Activated naive CD8-positive, alpha-beta T cell (primary cell): ENCODE data around the gene KCNG2.

Experiments
- H3K27ac Mint-ChIP-seq: one replicate; pipeline ENCODE4 v1.8.0; 2021; ENCODE audit warnings: mixed read lengths
- H3K27me3 Mint-ChIP-seq: one replicate; pipeline ENCODE4 v1.8.0; 2021; ENCODE audit warnings: mixed read lengths
- H3K36me3 Mint-ChIP-seq: one replicate; pipeline ENCODE4 v1.8.0; 2021; ENCODE audit warnings: mixed read lengths
- H3K4me1 Mint-ChIP-seq: one replicate; pipeline ENCODE4 v1.8.0; 2021; ENCODE audit warnings: low read depth, mixed read lengths
- H3K4me3 Mint-ChIP-seq: one replicate; pipeline ENCODE4 v1.8.0; 2021; ENCODE audit warnings: mild to moderate bottlenecking, mixed read lengths
- H3K9me3 Mint-ChIP-seq: one replicate; pipeline ENCODE4 v1.8.0; 2021; ENCODE audit warnings: low read depth, mixed read lengths

Gene KCNG2

GRCh38 chr18:79868168-79868784 lies 70.5 kb downstream of the KCNG2 start:
- Mint-ChIP-seq H3K27me3 (no peaks in the 10 kb centered on the region), H3K4me1 (no peaks in the 10 kb centered on the region), H3K27ac (no peak overlapping the region), H3K4me3 (no peak overlapping the region), H3K36me3 (no peaks in the 10 kb centered on the region), H3K9me3 (no peaks in the 10 kb centered on the region)

GRCh38 chr18:79868811-79869541 lies 71.2 kb downstream of the KCNG2 start:
- no peak overlapping the region for H3K4me3 Mint-ChIP-seq
- no peaks in the 10 kb centered on the region for H3K9me3 Mint-ChIP-seq
- H3K36me3 Mint-ChIP-seq, result no peaks in the 10 kb centered on the region
- H3K4me1 Mint-ChIP-seq, result no peaks in the 10 kb centered on the region
- H3K27me3 Mint-ChIP-seq, result no peaks in the 10 kb centered on the region
- no peak overlapping the region for H3K27ac Mint-ChIP-seq

DNA sequence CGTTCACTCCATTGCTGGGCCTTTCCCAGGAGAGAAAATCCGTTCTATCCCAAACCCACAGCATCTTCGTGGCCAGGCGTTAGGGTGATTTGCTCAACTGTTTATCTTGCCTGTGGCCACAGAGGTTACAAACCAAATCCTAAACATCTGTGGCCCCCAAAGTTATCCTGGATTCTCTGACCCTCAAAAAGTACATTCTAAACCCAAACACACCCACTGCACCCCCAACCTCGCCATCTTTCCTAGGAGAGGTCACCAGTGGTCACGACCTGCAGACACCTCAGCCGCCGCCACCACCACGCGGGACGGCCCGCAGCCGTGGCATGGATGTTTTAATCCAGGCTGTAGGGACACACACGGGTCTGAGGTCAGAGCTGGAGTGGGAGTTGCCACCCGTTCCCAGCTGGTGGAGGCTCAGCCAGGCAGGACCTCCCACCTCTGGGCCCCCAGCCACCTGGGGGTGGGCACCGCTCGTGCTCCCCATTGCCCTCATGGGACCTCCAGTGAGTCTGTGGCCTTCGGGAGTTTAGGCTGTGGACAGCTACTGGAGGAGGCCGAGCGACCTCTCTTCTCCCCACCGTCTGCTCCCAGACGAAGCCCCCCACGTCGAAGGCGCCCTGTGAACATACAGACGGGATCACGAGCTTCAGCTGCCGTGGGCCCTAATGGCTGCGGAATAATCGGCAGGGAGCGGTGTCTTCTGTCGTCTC lies 72.0 kb downstream of the KCNG2 start:
- Mint-ChIP-seq H3K27me3 (no peaks in the 10 kb centered on the region), H3K36me3 (no peaks in the 10 kb centered on the region), H3K4me3 (no peak overlapping the region), H3K9me3 (no peaks in the 10 kb centered on the region), H3K27ac (no peak overlapping the region), H3K4me1 (no peaks in the 10 kb centered on the region)

DNA sequence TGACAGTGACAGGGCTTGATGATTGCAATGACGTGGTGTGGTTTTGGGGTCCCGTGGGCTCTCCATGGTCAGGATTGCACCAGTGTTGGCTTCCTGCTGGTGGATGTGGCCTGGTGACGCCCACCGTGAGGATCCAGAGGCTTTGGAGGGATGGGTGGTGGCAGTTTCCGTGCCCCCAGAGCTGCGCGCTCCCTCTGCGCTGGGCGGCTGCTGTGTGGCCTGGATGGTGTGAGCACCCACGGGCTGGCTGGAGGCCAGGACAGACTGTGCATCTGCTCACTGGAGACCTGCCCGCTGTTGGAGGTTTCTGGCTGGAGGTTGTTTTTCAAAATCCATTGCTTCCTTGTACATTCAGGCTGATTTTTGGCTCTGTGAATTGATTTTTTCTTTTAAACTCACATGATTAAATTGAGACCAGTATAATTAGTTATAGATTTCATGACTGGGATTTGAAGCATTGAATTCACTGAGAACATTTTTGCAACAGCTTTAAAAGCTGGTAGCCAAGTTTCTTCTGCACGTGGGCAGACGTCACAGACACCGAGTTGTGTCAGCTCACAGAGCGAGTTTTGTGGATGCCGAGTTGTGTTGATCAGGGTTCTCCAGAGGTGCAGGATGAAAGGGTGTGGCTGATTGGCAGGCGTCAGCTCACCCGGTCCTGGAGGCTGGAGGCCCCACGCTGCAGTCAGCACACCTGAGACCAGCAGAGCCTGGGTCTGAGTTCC lies 72.7 kb downstream of the KCNG2 start:
- H3K4me1 Mint-ChIP-seq, result no peaks in the 10 kb centered on the region
- no peaks in the 10 kb centered on the region for H3K27me3 Mint-ChIP-seq
- no peak overlapping the region for H3K4me3 Mint-ChIP-seq
- H3K9me3 Mint-ChIP-seq, result no peaks in the 10 kb centered on the region
- H3K36me3 Mint-ChIP-seq, result no peaks in the 10 kb centered on the region
- no peak overlapping the region for H3K27ac Mint-ChIP-seq

GRCh38 chr18:79871026-79871390 lies 73.3 kb downstream of the KCNG2 start:
- Mint-ChIP-seq H3K4me1 (no peaks in the 10 kb centered on the region), H3K9me3 (no peaks in the 10 kb centered on the region), H3K27me3 (no peaks in the 10 kb centered on the region), H3K27ac (no peak overlapping the region), H3K4me3 (no peak overlapping the region), H3K36me3 (no peaks in the 10 kb centered on the region)

- no peaks in the 10 kb centered on the region for H3K4me1 Mint-ChIP-seq
- H3K9me3 Mint-ChIP-seq, result no peaks in the 10 kb centered on the region
- no peaks in the 10 kb centered on the region for H3K27me3 Mint-ChIP-seq
- H3K36me3 Mint-ChIP-seq, result no peaks in the 10 kb centered on the region
- H3K4me3 Mint-ChIP-seq, result no peak overlapping the region
- no peak overlapping the region for H3K27ac Mint-ChIP-seq
Observed at GRCh38 chr18:79871481-79872091, 73.8 kb downstream of the KCNG2 start.

- Mint-ChIP-seq H3K36me3 (no peaks in the 10 kb centered on the region), H3K9me3 (no peaks in the 10 kb centered on the region), H3K4me1 (no peaks in the 10 kb centered on the region), H3K27ac (no peak overlapping the region), H3K27me3 (no peaks in the 10 kb centered on the region), H3K4me3 (no peak overlapping the region)
Observed at GRCh38 chr18:79872527-79873444, 75.0 kb downstream of the KCNG2 start.

DNA sequence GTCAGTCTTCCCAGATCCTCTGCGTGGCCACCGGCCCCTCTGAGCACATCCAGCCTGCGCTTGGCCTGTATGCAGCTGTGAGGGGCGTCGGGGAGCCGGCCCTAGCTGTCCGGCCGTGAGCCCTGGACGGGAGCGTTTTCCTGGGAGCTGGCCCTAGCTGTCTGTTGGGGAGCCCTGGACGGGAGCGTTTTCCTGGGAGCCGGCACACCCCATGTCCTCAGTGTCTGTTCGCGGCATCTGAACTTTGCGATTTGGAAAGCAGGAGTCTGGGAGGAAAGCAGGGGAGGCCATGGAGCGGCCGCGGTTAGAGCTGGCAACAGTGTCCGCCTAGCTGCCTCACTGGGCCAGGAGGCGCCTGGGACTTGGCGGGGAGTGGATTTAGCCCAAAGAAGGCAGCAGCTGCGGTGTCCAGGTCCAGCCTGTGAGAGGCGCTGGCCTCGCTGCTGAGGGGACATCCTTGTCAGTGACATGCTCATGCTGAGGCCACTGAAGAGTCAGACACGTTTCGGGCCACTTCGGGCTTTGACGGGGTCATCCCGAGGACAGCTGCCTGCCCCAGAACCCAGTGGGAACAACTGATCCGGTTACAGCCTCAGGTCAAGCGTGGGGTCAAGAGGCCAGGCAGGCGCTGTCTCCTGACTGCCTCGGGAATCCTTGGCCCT lies 75.8 kb downstream of the KCNG2 start:
- H3K27ac Mint-ChIP-seq, result no peak overlapping the region
- H3K9me3 Mint-ChIP-seq, result no peaks in the 10 kb centered on the region
- H3K36me3 Mint-ChIP-seq, result no peaks in the 10 kb centered on the region
- no peak overlapping the region for H3K4me3 Mint-ChIP-seq
- no peaks in the 10 kb centered on the region for H3K27me3 Mint-ChIP-seq
- no peaks in the 10 kb centered on the region for H3K4me1 Mint-ChIP-seq

- Mint-ChIP-seq H3K36me3 (no peaks in the 10 kb centered on the region), H3K27ac (no peak overlapping the region), H3K27me3 (no peaks in the 10 kb centered on the region), H3K4me3 (no peak overlapping the region), H3K9me3 (no peaks in the 10 kb centered on the region), H3K4me1 (no peaks in the 10 kb centered on the region)
Observed at GRCh38 chr18:79874553-79875530, 77.1 kb downstream of the KCNG2 start.

GRCh38 chr18:79875531-79875919 lies 77.8 kb downstream of the KCNG2 start:
- no peak overlapping the region for H3K27ac Mint-ChIP-seq

DNA sequence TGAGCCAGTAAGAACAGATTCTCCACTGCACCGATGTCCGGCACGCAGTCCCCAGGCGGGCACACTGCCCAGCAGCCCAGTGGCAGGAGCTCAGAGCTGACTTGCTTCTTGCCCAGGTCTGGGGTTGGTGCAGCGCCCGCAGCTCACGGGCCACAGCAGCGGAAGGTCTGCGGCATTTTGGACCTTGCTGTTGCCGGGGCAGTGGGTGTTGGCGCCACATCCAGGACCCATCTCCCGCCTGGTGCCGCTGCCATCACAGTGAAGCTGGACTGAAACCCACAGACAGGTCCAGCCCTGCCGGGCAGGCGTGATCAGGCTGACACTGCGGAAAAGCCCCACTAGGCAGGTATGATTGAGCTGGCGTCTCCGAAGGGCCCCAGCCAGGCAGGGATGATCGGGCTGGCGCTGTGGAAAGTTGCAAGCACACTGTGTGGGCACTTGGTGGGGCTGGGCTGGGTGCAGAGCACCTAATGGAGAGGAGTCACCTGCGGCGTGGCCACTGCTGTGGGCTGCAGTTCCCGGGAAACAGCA lies 78.3 kb downstream of the KCNG2 start:
- Mint-ChIP-seq H3K4me3 (no peak overlapping the region), H3K36me3 (no peaks in the 10 kb centered on the region), H3K27me3 (no peaks in the 10 kb centered on the region), H3K27ac (no peak overlapping the region), H3K9me3 (no peaks in the 10 kb centered on the region), H3K4me1 (no peaks in the 10 kb centered on the region)

More at GRCh38 chr18:79875531-79875919, 77.8 kb downstream of the KCNG2 start:
- Mint-ChIP-seq H3K36me3 (no peaks in the 10 kb centered on the region), H3K9me3 (no peaks in the 10 kb centered on the region), H3K4me1 (no peaks in the 10 kb centered on the region), H3K4me3 (no peak overlapping the region), H3K27me3 (no peaks in the 10 kb centered on the region)

GRCh38 chr18:79876497-79876896 lies 78.8 kb downstream of the KCNG2 start:
- Mint-ChIP-seq H3K9me3 (no peaks in the 10 kb centered on the region), H3K27me3 (no peaks in the 10 kb centered on the region), H3K4me3 (no peak overlapping the region), H3K36me3 (no peaks in the 10 kb centered on the region), H3K4me1 (no peaks in the 10 kb centered on the region), H3K27ac (no peak overlapping the region)
